ENCODE data around the gene TUBE1. TPM values are rescaled to one million over a fixed set of nuclear protein-coding genes. Genes with fewer than 3 reads are reported as not detected.
A peak's percentile ranks its signal among the peaks of the same experiment; 100 is the strongest.

The TUBE1 gene
- polyA plus RNA-seq, 1 of the 3 experiments (the other 2 are of a cell fraction) = 11.9 TPM

DNA sequence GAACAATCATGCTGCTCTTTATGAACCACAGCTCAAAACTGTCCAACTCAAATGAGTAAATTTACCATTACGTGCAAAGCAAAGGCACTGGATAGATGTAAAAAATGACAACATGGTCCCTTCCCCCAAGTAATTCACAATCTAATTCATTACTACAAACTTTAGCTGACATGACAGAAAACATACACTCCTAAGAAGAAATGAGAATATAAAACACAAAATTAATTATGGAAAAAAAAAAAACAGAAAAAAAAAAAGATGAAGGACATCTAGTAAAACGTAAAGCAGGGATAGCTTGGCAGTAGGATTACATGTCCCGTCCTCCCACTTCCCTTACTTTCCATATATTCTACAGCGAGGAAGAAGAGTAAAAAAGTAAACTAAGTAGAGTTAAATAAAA, 5.7 kb downstream of the TUBE1 start:
- no peak overlapping the region for H3K4me2 ChIP-seq
- DNase-seq = no peak
- peak overlapping the region in 1 of 2 experiments; percentile 22; a peak in 1 of 4 replicates for H3K27ac ChIP-seq (ENCODE audit: low read depth in 2 of 2, low read length in 1 of 2)
- no peaks in the 10 kb centered on the region for H3K27me3 ChIP-seq (ENCODE audit: insufficient read depth)
- H2AFZ ChIP-seq (ENCODE audit: low read depth) = no peak overlapping the region
- no peaks in the 10 kb centered on the region; the same call in 1 of the 2 replicates for H3K79me2 ChIP-seq (ENCODE audit: insufficient read depth)
- H3K4me3 ChIP-seq (ENCODE audit: low read depth in 2 of 2, low read length in 1 of 2) = no peak overlapping the region
- peaks cover 2 to 5% of the 10 kb centered on the region in 2 experiments for H3K4me1 ChIP-seq (ENCODE audit: control insufficient read depth in 1 of 2, insufficient read depth in 2 of 2, low read depth in 1 of 2, low read length in 1 of 2)
- H3F3A ChIP-seq (replicated peaks; ENCODE audit: insufficient read depth) = no peaks in the 10 kb centered on the region
- no peak overlapping the region for H3K9ac ChIP-seq
- H3K9me3 ChIP-seq = no peaks in the 10 kb centered on the region
- no peaks in the 10 kb centered on the region for H3K9me2 ChIP-seq
- ChIA-PET POLR2A (no interaction called here), CTCF (interaction anchor here (1.1 to 1.4 kb wide), 2 partner anchors 23 to 82 kb away, joined by 3 to 6 read pairs; no protein-coding TSS in a partner anchor)
- TF ChIP-seq RAD21 (IDR thresholded peaks at IDR 0.05; ENCODE audit: low read length) (no peak), TEAD4 (IDR thresholded peaks at IDR 0.05; ENCODE audit: borderline replicate concordance, insufficient read depth) (no peak), RXRA (IDR thresholded peaks at IDR 0.05; ENCODE audit: borderline replicate concordance, low read depth) (no peak), TCF12 (IDR thresholded peaks at IDR 0.05) (no peak), JUND (IDR thresholded peaks at IDR 0.05) (no peak), GATA2 (CRISPR knock-in tag; IDR thresholded peaks at IDR 0.05) (no peak), POLR2AphosphoS5 (IDR thresholded peaks at IDR 0.05; ENCODE audit: low read depth, low read length) (no peak), MEF2A (IDR thresholded peaks at IDR 0.05; ENCODE audit: borderline replicate concordance, low read depth) (no peak), FOSL2 (IDR thresholded peaks at IDR 0.05; ENCODE audit: borderline replicate concordance, low read depth) (no peak), FOXJ3 (CRISPR knock-in tag; IDR thresholded peaks at IDR 0.05) (no peak)
- TF ChIP-seq, protein P1, sequence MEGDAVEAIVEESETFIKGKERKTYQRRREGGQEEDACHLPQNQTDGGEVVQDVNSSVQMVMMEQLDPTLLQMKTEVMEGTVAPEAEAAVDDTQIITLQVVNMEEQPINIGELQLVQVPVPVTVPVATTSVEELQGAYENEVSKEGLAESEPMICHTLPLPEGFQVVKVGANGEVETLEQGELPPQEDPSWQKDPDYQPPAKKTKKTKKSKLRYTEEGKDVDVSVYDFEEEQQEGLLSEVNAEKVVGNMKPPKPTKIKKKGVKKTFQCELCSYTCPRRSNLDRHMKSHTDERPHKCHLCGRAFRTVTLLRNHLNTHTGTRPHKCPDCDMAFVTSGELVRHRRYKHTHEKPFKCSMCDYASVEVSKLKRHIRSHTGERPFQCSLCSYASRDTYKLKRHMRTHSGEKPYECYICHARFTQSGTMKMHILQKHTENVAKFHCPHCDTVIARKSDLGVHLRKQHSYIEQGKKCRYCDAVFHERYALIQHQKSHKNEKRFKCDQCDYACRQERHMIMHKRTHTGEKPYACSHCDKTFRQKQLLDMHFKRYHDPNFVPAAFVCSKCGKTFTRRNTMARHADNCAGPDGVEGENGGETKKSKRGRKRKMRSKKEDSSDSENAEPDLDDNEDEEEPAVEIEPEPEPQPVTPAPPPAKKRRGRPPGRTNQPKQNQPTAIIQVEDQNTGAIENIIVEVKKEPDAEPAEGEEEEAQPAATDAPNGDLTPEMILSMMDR (IDR thresholded peaks at IDR 0.05) = no peak
- no peaks in the 10 kb centered on the region for H4K20me1 ChIP-seq (ENCODE audit: insufficient read depth)
- H3K36me3 ChIP-seq (replicated peaks in 1 of 2; ENCODE audit: control insufficient read depth in 1 of 2, insufficient read depth in 2 of 2, low read length in 1 of 2) = peaks cover 56 to 65% of the 10 kb centered on the region in 2 experiments
- 96% methylated on average over 4 of the region's 4 CpGs for WGBS (ENCODE audit: low lambda C conversion rate)

DNA sequence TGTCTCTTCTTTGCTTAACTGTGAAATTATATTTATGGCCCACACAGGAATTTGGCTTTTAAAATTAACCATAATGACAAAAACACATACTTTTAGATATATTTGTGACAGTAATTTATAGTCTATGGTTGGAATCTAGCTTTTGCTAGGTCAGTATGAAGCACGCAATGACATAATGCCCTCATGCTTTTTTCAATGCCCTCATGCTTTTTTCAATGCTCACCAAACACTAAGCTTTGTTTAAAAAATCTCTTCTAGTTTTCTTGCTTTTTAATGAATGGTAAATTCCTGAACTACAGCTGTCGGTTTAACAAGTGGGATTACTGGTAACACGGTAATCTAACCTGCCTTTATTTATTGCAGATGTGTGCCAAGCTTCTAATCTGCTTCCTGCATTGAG, 20.7 kb downstream of the TUBE1 start:
- Histone ChIP-seq H4K20me1 (ENCODE audit: insufficient read depth) (no peaks in the 10 kb centered on the region), H3K79me2 (ENCODE audit: insufficient read depth) (no peaks in the 10 kb centered on the region), H2AFZ (ENCODE audit: low read depth) (no peak overlapping the region), H3K9me2 (no peaks in the 10 kb centered on the region), H3K4me3 (ENCODE audit: low read depth in 2 of 2, low read length in 1 of 2) (no peak overlapping the region), H3K27ac (ENCODE audit: low read depth in 2 of 2, low read length in 1 of 2) (no peak overlapping the region), H3K9me3 (no peaks in the 10 kb centered on the region), H3K4me1 (ENCODE audit: control insufficient read depth in 1 of 2, insufficient read depth in 2 of 2, low read depth in 1 of 2, low read length in 1 of 2) (no peaks in the 10 kb centered on the region), H3K4me2 (no peak overlapping the region), H3F3A (replicated peaks; ENCODE audit: insufficient read depth) (no peaks in the 10 kb centered on the region), H3K36me3 (replicated peaks in 1 of 2; ENCODE audit: control insufficient read depth in 1 of 2, insufficient read depth in 2 of 2, low read length in 1 of 2) (peaks cover 10 to 26% of the 10 kb centered on the region in 2 experiments), H3K27me3 (ENCODE audit: insufficient read depth) (no peaks in the 10 kb centered on the region), H3K9ac (no peak overlapping the region)
- WGBS (ENCODE audit: low lambda C conversion rate) = 88% methylated on average over 3 of the region's 3 CpGs
- no peak for DNase-seq
- POLR2A ChIA-PET = no interaction called here
- TF ChIP-seq TAF1 (IDR thresholded peaks at IDR 0.05; ENCODE audit: borderline replicate concordance, low read depth, low read length) (no peak), TEAD4 (IDR thresholded peaks at IDR 0.05; ENCODE audit: borderline replicate concordance, insufficient read depth) (no peak), NFIC (IDR thresholded peaks at IDR 0.05; ENCODE audit: borderline replicate concordance) (no peak), FOXJ3 (CRISPR knock-in tag; IDR thresholded peaks at IDR 0.05) (no peak), TCF12 (IDR thresholded peaks at IDR 0.05) (no peak), SIN3A (IDR thresholded peaks at IDR 0.05; ENCODE audit: borderline replicate concordance, low read depth, low read length) (no peak), GATA2 (CRISPR knock-in tag; IDR thresholded peaks at IDR 0.05) (no peak), POLR2AphosphoS5 (IDR thresholded peaks at IDR 0.05; ENCODE audit: low read depth, low read length) (no peak), GABPA (IDR thresholded peaks at IDR 0.05; ENCODE audit: low read depth) (no peak), SMC3 (IDR thresholded peaks at IDR 0.05; ENCODE audit: low read depth, low read length) (no peak), ELF1 (IDR thresholded peaks at IDR 0.05) (no peak)
- TF ChIP-seq, protein P2, sequence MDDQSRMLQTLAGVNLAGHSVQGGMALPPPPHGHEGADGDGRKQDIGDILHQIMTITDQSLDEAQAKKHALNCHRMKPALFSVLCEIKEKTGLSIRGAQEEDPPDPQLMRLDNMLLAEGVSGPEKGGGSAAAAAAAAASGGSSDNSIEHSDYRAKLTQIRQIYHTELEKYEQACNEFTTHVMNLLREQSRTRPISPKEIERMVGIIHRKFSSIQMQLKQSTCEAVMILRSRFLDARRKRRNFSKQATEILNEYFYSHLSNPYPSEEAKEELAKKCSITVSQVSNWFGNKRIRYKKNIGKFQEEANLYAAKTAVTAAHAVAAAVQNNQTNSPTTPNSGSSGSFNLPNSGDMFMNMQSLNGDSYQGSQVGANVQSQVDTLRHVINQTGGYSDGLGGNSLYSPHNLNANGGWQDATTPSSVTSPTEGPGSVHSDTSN (IDR thresholded peaks at IDR 0.05) = no peak
- TF ChIP-seq, protein P3, sequence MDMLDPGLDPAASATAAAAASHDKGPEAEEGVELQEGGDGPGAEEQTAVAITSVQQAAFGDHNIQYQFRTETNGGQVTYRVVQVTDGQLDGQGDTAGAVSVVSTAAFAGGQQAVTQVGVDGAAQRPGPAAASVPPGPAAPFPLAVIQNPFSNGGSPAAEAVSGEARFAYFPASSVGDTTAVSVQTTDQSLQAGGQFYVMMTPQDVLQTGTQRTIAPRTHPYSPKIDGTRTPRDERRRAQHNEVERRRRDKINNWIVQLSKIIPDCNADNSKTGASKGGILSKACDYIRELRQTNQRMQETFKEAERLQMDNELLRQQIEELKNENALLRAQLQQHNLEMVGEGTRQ (IDR thresholded peaks at IDR 0.05; ENCODE audit: borderline replicate concordance, low read depth, low read length) = no peak
- TF ChIP-seq, protein P4, sequence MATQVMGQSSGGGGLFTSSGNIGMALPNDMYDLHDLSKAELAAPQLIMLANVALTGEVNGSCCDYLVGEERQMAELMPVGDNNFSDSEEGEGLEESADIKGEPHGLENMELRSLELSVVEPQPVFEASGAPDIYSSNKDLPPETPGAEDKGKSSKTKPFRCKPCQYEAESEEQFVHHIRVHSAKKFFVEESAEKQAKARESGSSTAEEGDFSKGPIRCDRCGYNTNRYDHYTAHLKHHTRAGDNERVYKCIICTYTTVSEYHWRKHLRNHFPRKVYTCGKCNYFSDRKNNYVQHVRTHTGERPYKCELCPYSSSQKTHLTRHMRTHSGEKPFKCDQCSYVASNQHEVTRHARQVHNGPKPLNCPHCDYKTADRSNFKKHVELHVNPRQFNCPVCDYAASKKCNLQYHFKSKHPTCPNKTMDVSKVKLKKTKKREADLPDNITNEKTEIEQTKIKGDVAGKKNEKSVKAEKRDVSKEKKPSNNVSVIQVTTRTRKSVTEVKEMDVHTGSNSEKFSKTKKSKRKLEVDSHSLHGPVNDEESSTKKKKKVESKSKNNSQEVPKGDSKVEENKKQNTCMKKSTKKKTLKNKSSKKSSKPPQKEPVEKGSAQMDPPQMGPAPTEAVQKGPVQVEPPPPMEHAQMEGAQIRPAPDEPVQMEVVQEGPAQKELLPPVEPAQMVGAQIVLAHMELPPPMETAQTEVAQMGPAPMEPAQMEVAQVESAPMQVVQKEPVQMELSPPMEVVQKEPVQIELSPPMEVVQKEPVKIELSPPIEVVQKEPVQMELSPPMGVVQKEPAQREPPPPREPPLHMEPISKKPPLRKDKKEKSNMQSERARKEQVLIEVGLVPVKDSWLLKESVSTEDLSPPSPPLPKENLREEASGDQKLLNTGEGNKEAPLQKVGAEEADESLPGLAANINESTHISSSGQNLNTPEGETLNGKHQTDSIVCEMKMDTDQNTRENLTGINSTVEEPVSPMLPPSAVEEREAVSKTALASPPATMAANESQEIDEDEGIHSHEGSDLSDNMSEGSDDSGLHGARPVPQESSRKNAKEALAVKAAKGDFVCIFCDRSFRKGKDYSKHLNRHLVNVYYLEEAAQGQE (IDR thresholded peaks at IDR 0.05; ENCODE audit: low read depth, low read length) = no peak
- TF ChIP-seq, protein P5, sequence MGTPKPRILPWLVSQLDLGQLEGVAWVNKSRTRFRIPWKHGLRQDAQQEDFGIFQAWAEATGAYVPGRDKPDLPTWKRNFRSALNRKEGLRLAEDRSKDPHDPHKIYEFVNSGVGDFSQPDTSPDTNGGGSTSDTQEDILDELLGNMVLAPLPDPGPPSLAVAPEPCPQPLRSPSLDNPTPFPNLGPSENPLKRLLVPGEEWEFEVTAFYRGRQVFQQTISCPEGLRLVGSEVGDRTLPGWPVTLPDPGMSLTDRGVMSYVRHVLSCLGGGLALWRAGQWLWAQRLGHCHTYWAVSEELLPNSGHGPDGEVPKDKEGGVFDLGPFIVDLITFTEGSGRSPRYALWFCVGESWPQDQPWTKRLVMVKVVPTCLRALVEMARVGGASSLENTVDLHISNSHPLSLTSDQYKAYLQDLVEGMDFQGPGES (IDR thresholded peaks at IDR 0.05; ENCODE audit: low read depth, low read length) = no peak
- CTCF ChIA-PET = no interaction called here

All from SK-N-SH (cell line).